Karpas-422 (cell line): ENCODE measurements around the gene ADAMTS17. TPM values are rescaled to one million over a fixed set of nuclear protein-coding genes. Genes with fewer than 3 reads are reported as not detected.

Experiments
- DNase-seq: peaks from one replicate; pipeline ENCODE4 v3.0.0-alpha.2; 2015
- H2AFZ ChIP-seq: fragments of 200-600 bp; sonication (generic); 2 replicates; pipeline ENCODE4 v1.6.1; 2014; ENCODE audit warnings: antibody characterized with exemption, low read length, mixed read lengths
- H3K27ac ChIP-seq: fragments of 200-600 bp; sonication (generic); 2 replicates; pipeline ENCODE4 v1.5.1; 2014; ENCODE audit warnings: mild to moderate bottlenecking, low read length, moderate library complexity
- H3K27me3 ChIP-seq: fragments of 200-600 bp; sonication (generic); 2 replicates; pipeline ENCODE4 v1.6.1; 2014; ENCODE audit warnings: low read length, mixed read lengths
- H3K36me3 ChIP-seq: fragments of 200-600 bp; sonication (generic); 2 replicates; pipeline ENCODE4 v1.6.1; 2014; ENCODE audit warnings: low read length, mixed read lengths; ENCODE audit not compliant: insufficient read depth
- H3K4me1 ChIP-seq: fragments of 200-600 bp; sonication (generic); 2 replicates; pipeline ENCODE4 v1.6.1; 2014; ENCODE audit warnings: mild to moderate bottlenecking, low read length, mixed read lengths
- H3K4me2 ChIP-seq: fragments of 200-600 bp; sonication (generic); 2 replicates; pipeline ENCODE4 v1.6.1; 2014; ENCODE audit warnings: low read length, low read depth, mild to moderate bottlenecking; ENCODE audit not compliant: poor library complexity, severe bottlenecking
- H3K4me3 ChIP-seq: fragments of 200-600 bp; sonication (generic); 2 replicates; pipeline ENCODE4 v1.5.1; 2014; ENCODE audit warnings: mild to moderate bottlenecking, antibody characterized with exemption, low read length, mixed read lengths
- H3K79me2 ChIP-seq: fragments of 200-600 bp; sonication (generic); 2 replicates; pipeline ENCODE4 v1.6.1; 2014; ENCODE audit warnings: mild to moderate bottlenecking, low read length, mixed read lengths
- H3K9ac ChIP-seq: fragments of 200-600 bp; sonication (generic); 2 replicates; pipeline ENCODE4 v1.6.0; 2014; ENCODE audit warnings: low read length
- H3K9me2 ChIP-seq: fragments of 200-600 bp; sonication (generic), shearing (Covaris generic); replicated peaks from 2 replicates; pipeline ENCODE4 v1.6.0; 2014; ENCODE audit warnings: mild to moderate bottlenecking, low read length, moderate library complexity; ENCODE audit not compliant: insufficient read depth
- H3K9me3 ChIP-seq: fragments of 300-700, 200-600 bp; sonication (generic); 2 replicates; pipeline ENCODE4 v1.6.1; 2014; ENCODE audit warnings: low read length, mixed read lengths
- H4K20me1 ChIP-seq: fragments of 200-600 bp; sonication (generic); 2 replicates; pipeline ENCODE4 v1.6.1; 2014; ENCODE audit warnings: mild to moderate bottlenecking, antibody characterized with exemption, low read length, low read depth; ENCODE audit not compliant: insufficient read depth
- total RNA-seq: library from RNA; depleted of rRNA; stranded (reverse); fragments of >200 nt; shearing (Covaris generic); gene quantifications from 2 replicates; pipeline ENCODE4 v1.2.3, GENCODE V29; 2014; ENCODE audit warnings: low replicate concordance

ADAMTS17 gene
- total RNA-seq, 1 experiment from 2014 or later: not detected

- Histone ChIP-seq H3K36me3 (no peaks in the 10 kb centered on the region), H4K20me1 (no peaks in the 10 kb centered on the region), H3K9ac (no peak overlapping the region), H3K9me3 (peaks cover 3% of the 10 kb centered on the region; the same call in 1 of the 2 replicates), H3K9me2 (no peaks in the 10 kb centered on the region), H3K79me2 (no peaks in the 10 kb centered on the region), H3K27me3 (0 out of 2 replicates have a peak, but pooled peaks cover 3% of the 10 kb centered on the region), H3K27ac (no peak overlapping the region), H3K4me1 (no peaks in the 10 kb centered on the region), H3K4me2 (no peak overlapping the region), H2AFZ (no peak overlapping the region), H3K4me3 (no peak overlapping the region)
- no peak for DNase-seq
These were observed 223.2 kb downstream of the ADAMTS17 start for GRCh38 chr15:100118546-100118945.

GRCh38 chr15:100116416-100117190, 225.2 kb downstream of the ADAMTS17 start:
- Histone ChIP-seq H3K27me3 (0 out of 2 replicates have a peak, but pooled peaks cover 3% of the 10 kb centered on the region), H3K36me3 (no peaks in the 10 kb centered on the region), H3K4me2 (no peak overlapping the region), H3K9me3 (peaks cover 3% of the 10 kb centered on the region; the same call in 1 of the 2 replicates), H3K4me3 (no peak overlapping the region), H3K79me2 (no peaks in the 10 kb centered on the region), H3K9me2 (no peaks in the 10 kb centered on the region), H3K9ac (no peak overlapping the region), H2AFZ (no peak overlapping the region), H3K27ac (no peak overlapping the region), H4K20me1 (no peaks in the 10 kb centered on the region), H3K4me1 (no peaks in the 10 kb centered on the region)
- DNase-seq: no peak

GRCh38 chr15:100115711-100116090, 226.1 kb downstream of the ADAMTS17 start:
- Histone ChIP-seq H3K4me3 (no peak overlapping the region), H3K36me3 (no peaks in the 10 kb centered on the region), H3K9me3 (0 out of 2 replicates have a peak, but pooled peaks cover 2% of the 10 kb centered on the region), H3K27ac (no peak overlapping the region), H3K9me2 (no peaks in the 10 kb centered on the region), H3K79me2 (no peaks in the 10 kb centered on the region), H3K4me1 (no peaks in the 10 kb centered on the region), H3K27me3 (0 out of 2 replicates have a peak, but pooled peaks cover 3% of the 10 kb centered on the region), H3K4me2 (no peak overlapping the region), H2AFZ (no peak overlapping the region), H4K20me1 (no peaks in the 10 kb centered on the region), H3K9ac (no peak overlapping the region)
- no peak for DNase-seq

GRCh38 chr15:100115066-100115710, 226.6 kb downstream of the ADAMTS17 start:
- H3K4me1 ChIP-seq: no peaks in the 10 kb centered on the region
- no peaks in the 10 kb centered on the region for H3K79me2 ChIP-seq
- no peaks in the 10 kb centered on the region for H3K36me3 ChIP-seq
- no peaks in the 10 kb centered on the region for H3K9me3 ChIP-seq
- no peak overlapping the region for H3K4me2 ChIP-seq
- H4K20me1 ChIP-seq: no peaks in the 10 kb centered on the region
- no peak overlapping the region for H3K9ac ChIP-seq
- no peaks in the 10 kb centered on the region for H3K9me2 ChIP-seq
- no peak overlapping the region for H2AFZ ChIP-seq
- H3K27ac ChIP-seq: no peak overlapping the region
- no peaks in the 10 kb centered on the region for H3K27me3 ChIP-seq
- no peak overlapping the region for H3K4me3 ChIP-seq
- DNase-seq: no peak

- Histone ChIP-seq H3K36me3 (no peaks in the 10 kb centered on the region), H2AFZ (no peak overlapping the region), H3K9ac (no peak overlapping the region), H3K4me3 (no peak overlapping the region), H3K27me3 (no peaks in the 10 kb centered on the region), H3K4me2 (no peak overlapping the region), H3K9me3 (no peaks in the 10 kb centered on the region), H3K4me1 (no peaks in the 10 kb centered on the region), H3K9me2 (no peaks in the 10 kb centered on the region), H3K27ac (no peak overlapping the region), H4K20me1 (no peaks in the 10 kb centered on the region), H3K79me2 (no peaks in the 10 kb centered on the region)
- DNase-seq: no peak
These were observed 227.2 kb downstream of the ADAMTS17 start for GRCh38 chr15:100114571-100114970.

GRCh38 chr15:100114100-100114499, 227.7 kb downstream of the ADAMTS17 start:
- Histone ChIP-seq H3K9me2 (no peaks in the 10 kb centered on the region), H3K27ac (no peak overlapping the region), H3K9ac (no peak overlapping the region), H3K27me3 (no peaks in the 10 kb centered on the region), H3K4me3 (no peak overlapping the region), H3K4me1 (no peaks in the 10 kb centered on the region), H3K4me2 (no peak overlapping the region), H3K79me2 (no peaks in the 10 kb centered on the region), H4K20me1 (no peaks in the 10 kb centered on the region), H3K9me3 (no peaks in the 10 kb centered on the region), H2AFZ (no peak overlapping the region), H3K36me3 (no peaks in the 10 kb centered on the region)
- no peak for DNase-seq

GRCh38 chr15:100113351-100114080, 228.3 kb downstream of the ADAMTS17 start:
- H3K27ac ChIP-seq: no peak overlapping the region
- no peak overlapping the region for H3K9ac ChIP-seq
- no peak overlapping the region for H3K4me2 ChIP-seq
- H3K27me3 ChIP-seq: no peaks in the 10 kb centered on the region
- no peaks in the 10 kb centered on the region for H3K9me3 ChIP-seq
- H3K4me1 ChIP-seq: no peaks in the 10 kb centered on the region
- H3K9me2 ChIP-seq: no peaks in the 10 kb centered on the region
- H3K4me3 ChIP-seq: no peak overlapping the region
- no peak for DNase-seq
- H2AFZ ChIP-seq: no peak overlapping the region
- no peaks in the 10 kb centered on the region for H4K20me1 ChIP-seq
- H3K79me2 ChIP-seq: no peaks in the 10 kb centered on the region
- H3K36me3 ChIP-seq: no peaks in the 10 kb centered on the region
